COR-L47 (cell line): ENCODE data around the gene EFNB2.

Experiments
- DNase-seq: peaks from one replicate; lab custom pipeline; 2025; lab: John Stamatoyannopoulos, UW

Gene EFNB2

GRCh38 chr13:106500445-106500844 lies 35.0 kb downstream of the EFNB2 start:
- DNase-seq: no peak

GRCh38 chr13:106499896-106500295 lies 35.6 kb downstream of the EFNB2 start:
- DNase-seq: no peak

- DNase-seq: no peak
Measured at GRCh38 chr13:106499113-106499512, 36.3 kb downstream of the EFNB2 start.

GRCh38 chr13:106498571-106498970 lies 36.9 kb downstream of the EFNB2 start:
- no peak for DNase-seq

GRCh38 chr13:106498158-106498557 lies 37.3 kb downstream of the EFNB2 start:
- DNase-seq: no peak

- DNase-seq: no peak
Measured at GRCh38 chr13:106497079-106497478, 38.4 kb downstream of the EFNB2 start.

GRCh38 chr13:106496072-106496997 lies 39.1 kb downstream of the EFNB2 start:
- DNase-seq: peak; percentile 89

- DNase-seq: no peak
Measured at GRCh38 chr13:106494936-106495335, 40.5 kb downstream of the EFNB2 start.

- DNase-seq: no peak
Measured at GRCh38 chr13:106494506-106494905, 41.0 kb downstream of the EFNB2 start.

- no peak for DNase-seq
Measured at GRCh38 chr13:106493533-106494220, 41.8 kb downstream of the EFNB2 start.

- DNase-seq: no peak
Measured at GRCh38 chr13:106492588-106493475, 42.6 kb downstream of the EFNB2 start.

GRCh38 chr13:106491928-106492587 lies 43.4 kb downstream of the EFNB2 start:
- DNase-seq: no peak

- no peak for DNase-seq
Measured at GRCh38 chr13:106491463-106491862, 44.0 kb downstream of the EFNB2 start.

GRCh38 chr13:106490569-106491321 lies 44.7 kb downstream of the EFNB2 start:
- DNase-seq: no peak

GRCh38 chr13:106489849-106490568 lies 45.5 kb downstream of the EFNB2 start:
- DNase-seq: no peak

- DNase-seq: no peak
Measured at GRCh38 chr13:106488686-106489085, 46.8 kb downstream of the EFNB2 start.

- no peak for DNase-seq
Measured at GRCh38 chr13:106488076-106488475, 47.4 kb downstream of the EFNB2 start.

GRCh38 chr13:106487129-106487528 lies 48.3 kb downstream of the EFNB2 start:
- DNase-seq: no peak

- no peak for DNase-seq
Measured at GRCh38 chr13:106486287-106486686, 49.2 kb downstream of the EFNB2 start.

GRCh38 chr13:106484537-106485193 lies 50.8 kb downstream of the EFNB2 start:
- no peak for DNase-seq
